Measurements from ENCODE around the gene MIGA1. TPM values are rescaled to one million over a fixed set of nuclear protein-coding genes. Genes with fewer than 3 reads are reported as not detected.

The MIGA1 gene
- total and polyA plus RNA-seq, 2 of the 13 experiments (the other 11 are each of a cell fraction or from before 2014, with no cell fraction given), result 3.8 to 6.6 TPM

- TF ChIP-seq, protein P1, sequence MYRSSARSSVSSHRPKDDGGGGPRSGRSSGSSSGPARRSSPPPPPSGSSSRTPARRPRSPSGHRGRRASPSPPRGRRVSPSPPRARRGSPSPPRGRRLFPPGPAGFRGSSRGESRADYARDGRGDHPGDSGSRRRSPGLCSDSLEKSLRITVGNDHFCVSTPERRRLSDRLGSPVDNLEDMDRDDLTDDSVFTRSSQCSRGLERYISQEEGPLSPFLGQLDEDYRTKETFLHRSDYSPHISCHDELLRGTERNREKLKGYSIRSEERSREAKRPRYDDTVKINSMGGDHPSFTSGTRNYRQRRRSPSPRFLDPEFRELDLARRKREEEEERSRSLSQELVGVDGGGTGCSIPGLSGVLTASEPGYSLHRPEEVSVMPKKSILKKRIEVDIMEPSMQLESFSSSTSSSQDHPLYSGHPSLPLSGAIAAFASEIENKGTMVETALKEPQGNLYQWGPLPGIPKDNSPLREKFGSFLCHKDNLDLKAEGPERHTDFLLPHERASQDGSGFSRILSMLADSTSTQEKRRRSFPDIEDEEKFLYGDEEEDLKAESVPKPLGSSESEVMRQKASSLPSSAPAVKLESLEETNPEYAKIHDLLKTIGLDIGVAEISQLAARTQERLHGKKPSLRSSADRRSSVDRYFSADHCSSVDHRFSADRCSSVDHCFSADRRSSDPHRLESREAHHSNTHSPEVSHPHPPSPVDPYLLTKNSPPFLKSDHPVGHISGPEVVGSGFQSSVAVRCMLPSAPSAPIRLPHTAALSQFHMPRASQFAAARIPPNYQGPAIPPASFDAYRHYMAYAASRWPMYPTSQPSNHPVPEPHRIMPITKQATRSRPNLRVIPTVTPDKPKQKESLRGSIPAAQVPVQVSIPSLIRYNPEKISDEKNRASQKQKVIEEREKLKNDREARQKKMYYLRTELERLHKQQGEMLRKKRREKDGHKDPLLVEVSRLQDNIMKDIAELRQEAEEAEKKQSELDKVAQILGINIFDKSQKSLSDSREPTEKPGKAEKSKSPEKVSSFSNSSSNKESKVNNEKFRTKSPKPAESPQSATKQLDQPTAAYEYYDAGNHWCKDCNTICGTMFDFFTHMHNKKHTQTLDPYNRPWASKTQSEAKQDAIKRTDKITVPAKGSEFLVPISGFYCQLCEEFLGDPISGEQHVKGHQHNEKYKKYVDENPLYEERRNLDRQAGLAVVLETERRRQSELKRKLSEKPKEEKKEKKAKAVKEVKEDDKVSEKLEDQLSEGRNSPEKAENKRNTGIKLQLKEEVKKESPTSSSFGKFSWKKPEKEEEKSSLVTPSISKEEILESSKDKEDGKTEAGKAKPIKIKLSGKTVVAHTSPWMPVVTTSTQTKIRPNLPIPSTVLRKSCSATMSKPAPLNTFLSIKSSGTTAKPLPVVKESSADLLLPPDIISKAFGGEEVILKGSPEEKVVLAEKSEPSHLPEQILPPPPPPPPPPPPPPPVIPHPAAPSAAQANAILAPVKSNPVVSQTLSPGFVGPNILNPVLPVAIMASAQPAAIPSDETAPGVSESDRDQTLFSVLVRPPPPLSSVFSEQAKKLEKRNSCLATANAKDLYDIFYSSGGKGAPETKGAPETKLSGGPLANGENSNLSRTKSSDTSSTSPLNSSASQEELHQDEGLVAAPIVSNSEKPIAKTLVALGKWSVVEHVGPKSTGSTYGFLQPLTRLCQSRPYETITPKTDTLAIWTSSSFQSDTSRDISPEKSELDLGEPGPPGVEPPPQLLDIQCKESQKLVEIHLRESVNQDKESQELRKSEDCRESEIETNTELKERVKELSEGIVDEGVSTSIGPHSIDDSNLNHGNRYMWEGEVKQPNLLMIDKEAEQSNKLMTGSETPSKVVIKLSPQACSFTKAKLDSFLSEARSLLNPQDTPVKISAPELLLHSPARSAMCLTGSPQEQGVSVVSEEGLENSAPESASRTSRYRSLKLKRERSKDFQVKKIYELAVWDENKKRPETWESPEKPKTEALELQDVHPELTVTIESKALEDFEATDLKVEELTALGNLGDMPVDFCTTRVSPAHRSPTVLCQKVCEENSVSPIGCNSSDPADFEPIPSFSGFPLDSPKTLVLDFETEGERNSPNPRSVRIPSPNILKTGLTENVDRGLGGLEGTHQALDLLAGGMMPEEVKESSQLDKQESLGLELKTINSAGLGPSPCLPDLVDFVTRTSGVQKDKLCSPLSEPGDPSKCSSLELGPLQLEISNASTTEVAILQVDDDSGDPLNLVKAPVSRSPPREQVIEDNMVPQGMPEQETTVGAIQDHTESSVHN (CRISPR knock-in tag; IDR thresholded peaks at IDR 0.05), result no peak
- TF ChIP-seq ZNF569 (CRISPR knock-in tag; IDR thresholded peaks at IDR 0.05; ENCODE audit: borderline replicate concordance) (no peak), EZH2 (conservative IDR thresholded peaks at IDR 0.05; ENCODE audit: low read depth, low read length) (no peak), JUNB (CRISPR knock-in tag; IDR thresholded peaks at IDR 0.05; ENCODE audit: borderline replicate concordance) (no peak), ZNF224 (CRISPR knock-in tag; IDR thresholded peaks at IDR 0.05) (no peak), ZNF687 (CRISPR knock-in tag; IDR thresholded peaks at IDR 0.05) (no peak), PLSCR1 (CRISPR knock-in tag; IDR thresholded peaks at IDR 0.05; ENCODE audit: borderline replicate concordance) (no peak)
Observed at GRCh38 chr1:77832901-77833300, 53.5 kb downstream of the MIGA1 start (continued).

All from HepG2 (cell line).